ENCODE results near the gene TBL1XR1.

TBL1XR1 gene

DNA sequence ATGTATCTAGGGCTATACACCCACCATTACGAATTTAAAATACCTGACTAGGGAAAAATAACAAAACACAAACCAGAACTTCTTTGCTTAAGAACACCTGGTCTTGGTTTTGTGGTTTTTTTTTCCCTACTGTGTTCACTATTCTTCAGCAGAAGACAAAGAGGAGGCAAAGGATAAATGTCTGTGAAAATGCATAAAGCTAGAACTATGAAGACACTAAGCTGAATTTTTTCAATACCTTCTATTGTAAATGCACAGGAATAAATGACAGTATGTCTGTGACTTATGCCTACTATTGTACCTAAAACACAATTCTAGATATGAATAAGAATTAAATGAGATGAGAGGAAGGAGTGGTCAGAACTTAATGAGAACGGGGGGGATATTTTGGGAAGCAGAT is 86.9 kb downstream of the TBL1XR1 start:
- FAIRE-seq (no peak), DNase-seq (ENCODE audit: low spot score) (no peak)

DNA sequence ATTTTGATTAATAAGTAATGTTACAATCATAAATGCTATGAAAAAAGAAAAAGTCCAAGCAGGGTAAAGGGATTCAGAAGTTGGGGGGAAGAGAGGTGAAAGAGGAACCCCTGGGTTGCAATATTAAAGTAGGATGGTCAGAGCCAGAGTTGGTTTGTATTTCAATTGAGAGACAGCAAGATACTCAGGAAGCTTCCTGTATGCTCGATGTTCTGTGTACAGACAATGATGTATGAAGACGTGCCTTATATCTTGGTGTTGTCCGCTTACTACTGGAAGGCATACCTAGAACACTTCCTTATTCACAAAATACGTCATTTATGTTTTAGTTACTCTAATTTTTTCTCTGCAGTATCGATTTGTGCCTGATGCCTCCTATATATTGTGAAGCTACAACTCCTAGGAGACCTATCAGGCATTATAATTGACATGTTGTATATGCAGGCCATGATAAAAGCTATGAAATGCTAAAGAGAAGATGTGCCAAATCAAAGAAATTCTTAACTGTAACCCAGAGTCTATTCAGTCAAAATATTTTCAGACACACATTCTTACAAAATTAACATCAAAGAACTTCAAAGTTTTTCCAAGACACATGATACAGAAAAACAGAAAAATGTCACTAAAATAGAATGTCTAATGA is 87.5 kb downstream of the TBL1XR1 start:
- FAIRE-seq (no peak), DNase-seq (ENCODE audit: low spot score) (no peak)

DNA sequence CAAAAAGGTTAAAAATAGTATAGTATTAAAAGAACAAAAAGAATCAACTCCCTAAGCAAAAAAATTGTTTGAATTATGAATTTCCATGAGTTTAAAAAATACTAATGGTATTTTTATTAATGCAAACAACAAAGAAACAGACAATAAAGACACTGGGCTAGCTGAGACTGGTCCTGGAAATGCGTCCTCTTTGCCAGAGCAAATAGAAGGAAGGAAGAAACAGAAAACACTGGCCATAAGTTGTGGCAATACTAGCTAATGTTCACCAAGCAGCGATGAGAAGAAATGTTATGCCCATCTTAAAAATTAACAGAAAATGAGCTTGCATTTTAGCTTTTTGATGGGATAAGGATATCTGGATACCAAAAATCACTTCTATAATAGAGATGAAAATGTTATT is 88.6 kb downstream of the TBL1XR1 start:
- DNase-seq (ENCODE audit: low spot score) (no peak), FAIRE-seq (no peak)

DNA sequence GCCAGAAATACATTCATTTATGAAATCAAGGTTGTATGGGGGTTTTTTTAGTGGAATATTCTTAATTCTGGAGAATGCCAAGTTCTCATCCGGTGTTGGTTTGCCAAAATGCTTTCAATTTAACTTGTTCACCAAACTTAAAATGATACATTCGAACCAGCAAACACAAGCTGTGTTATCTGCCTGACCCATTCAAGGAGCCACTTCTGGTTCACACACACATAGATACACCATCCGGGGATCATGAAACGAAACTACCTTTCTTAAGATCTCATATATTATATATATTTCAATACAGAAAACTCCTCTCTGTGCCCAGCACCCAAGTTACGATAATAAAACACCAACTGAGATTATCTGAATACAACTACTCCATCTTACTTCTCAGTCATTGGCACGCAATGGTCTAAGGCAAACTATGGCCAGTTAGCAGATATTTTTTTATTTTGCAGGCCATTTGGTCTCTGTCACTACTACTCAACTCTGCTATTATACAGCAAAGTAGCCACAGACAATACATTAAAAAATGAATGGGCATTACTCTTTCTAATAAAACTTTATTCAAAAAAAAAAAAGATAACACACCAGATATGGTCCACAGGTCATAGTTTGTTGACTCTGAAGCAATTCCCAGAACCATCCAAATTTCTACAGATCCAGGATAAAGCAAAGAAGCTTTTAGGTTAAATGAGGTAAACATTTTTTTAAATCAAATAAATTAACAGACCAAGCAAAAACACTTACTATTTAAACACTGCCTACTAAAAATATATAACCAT is 89.6 kb downstream of the TBL1XR1 start:
- DNase-seq (ENCODE audit: low spot score) (no peak), FAIRE-seq (no peak)

DNA sequence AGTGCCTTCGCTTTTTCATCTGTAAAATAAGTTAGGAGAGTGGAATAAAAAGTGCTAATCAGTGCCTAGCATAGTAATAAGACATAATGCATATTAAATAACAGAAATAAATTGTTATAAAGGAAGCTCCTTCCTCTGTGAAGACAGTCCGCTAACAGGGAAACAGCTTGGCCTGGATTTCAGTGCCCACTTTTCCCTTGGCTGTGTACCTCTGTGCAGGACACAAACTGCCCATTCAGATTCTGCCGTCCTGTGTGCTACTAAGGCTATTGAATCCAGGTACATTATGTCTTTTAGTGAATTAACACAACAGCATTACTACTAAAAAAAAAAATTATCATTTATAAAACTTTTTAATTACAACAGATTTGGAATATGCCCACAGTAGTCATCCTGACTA is 90.7 kb downstream of the TBL1XR1 start:
- FAIRE-seq (no peak), DNase-seq (ENCODE audit: low spot score) (no peak)

DNA sequence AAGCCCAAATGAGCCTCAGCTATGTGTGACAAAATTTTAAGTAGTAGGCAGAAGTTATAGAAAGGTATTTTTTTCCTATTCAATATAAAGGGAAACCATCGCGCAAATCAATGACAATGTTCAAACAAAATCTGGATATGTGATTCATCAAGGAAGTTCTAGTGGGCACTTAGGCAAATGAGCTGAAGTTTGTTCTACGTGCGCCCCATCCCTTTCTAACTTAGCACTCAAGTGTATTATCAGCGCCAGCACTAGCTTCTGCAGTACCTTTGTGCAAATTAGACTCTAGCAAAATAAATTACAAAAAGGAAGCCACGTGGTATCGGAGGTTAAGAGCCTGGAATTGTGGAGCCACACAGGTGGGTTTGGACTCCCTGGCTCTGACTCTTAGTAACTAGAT is 91.1 kb downstream of the TBL1XR1 start:
- DNase-seq (ENCODE audit: low spot score): no peak
- FAIRE-seq: no peak

DNA sequence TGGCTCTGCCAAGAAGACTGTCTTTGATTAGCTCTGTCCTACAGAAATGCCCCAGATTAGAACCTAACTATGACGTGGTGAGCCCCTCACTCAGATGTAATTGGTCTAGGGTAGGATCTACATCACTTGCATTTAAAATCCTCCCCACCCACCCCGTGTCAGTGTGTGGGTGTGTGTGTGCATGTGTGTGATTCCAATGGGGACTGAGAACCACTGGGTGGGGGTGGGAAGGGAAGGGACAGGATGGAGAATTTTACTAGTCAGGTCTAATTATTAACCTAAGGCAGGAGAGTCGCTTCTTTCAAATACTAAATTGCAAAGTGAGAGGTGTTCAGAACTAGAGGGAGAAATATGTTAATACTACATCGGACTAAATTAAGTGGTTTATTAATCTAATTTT is 91.7 kb downstream of the TBL1XR1 start:
- DNase-seq (ENCODE audit: low spot score) (no peak), FAIRE-seq (no peak)

DNA sequence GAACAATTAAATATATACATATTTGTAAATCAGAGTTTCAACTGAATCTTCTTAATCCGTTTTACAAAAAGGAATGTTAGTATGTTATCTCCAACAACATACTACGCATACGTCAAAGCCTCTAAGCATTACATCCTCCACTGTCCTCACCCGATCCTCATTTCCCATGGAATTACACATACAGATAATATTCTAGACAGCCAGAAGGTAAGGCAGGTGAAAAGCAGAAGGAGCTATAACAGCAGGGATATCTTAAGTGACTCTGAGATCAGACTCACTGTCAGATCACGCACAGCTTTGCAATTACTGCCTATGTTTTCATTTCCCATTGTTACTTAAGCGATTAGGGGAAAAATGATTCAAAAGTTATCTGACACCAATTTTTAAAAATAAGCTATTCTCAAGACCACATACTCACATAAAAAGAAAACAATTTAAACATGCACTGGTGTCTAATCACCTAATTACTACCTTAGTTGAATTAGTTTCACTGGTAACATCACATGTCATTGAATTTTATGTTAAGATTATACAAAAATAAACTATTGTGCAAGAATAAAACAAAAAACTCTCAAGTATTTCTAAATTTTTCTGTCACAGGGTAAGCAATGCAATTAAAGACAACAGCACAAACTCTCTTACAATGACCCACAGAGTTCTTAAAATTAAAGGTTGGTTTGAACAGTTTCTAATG is 92.8 kb downstream of the TBL1XR1 start:
- DNase-seq (ENCODE audit: low spot score) (no peak), FAIRE-seq (no peak)

DNA sequence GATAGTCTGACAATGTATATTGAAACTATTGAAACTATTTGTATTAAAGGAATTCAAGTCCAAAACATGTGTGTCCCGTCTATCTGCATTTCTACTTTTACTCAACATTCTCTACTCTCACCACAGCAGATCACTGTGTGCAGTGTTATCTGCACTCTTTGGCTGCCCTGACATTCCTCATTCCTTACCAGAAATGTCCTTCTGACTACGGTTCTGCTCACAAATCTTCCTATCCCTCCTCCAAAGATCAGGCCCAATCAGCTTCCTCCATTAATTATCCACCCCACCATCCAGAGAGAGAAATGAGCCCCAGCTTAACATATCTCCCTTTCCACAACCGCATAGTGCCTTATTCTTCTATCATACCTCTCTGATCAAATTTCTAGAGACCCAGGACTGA is 94.7 kb downstream of the TBL1XR1 start:
- FAIRE-seq (no peak), DNase-seq (ENCODE audit: low spot score) (no peak)

DNA sequence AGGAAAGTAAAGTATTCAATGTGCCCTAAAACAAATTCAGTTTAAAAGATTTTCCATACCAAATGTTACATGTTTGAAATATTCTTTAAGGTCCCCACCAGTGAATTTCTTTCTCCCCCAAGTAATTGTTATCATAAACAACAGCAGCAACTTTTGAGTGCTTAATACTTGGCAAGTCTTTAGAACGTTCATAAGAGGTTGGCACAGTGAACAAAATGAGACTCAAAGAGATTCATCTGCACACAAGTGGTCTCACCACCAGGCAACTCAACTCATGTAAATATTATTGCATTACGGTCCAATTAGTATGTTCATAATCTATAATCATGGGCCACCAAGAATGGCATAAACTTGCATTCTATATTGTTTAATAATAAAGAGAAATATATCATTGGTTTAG is 98.7 kb downstream of the TBL1XR1 start:
- FAIRE-seq: no peak

DNA sequence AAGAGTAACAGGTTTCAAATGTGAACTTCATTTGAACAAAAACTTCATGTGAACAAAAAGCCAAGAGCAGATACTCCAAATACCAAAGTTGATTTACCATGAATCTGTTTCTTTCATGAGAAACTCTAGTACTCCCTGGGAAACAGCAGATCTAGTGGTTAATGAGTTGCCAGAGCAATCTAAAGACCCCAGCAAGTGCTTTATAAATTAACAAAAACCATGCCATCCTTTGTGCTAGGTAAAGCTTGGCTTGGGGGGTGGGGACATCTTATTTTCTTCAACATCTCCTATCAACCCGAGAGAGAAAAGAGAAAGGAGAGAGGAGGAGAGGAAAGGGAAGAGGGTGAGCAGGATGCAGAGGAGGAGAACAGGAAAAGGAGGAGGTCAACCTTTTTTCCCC is 100.7 kb downstream of the TBL1XR1 start:
- DNase-seq (ENCODE audit: low spot score) (no peak), FAIRE-seq (no peak)

More for the DNA sequence above, 98.7 kb downstream of the TBL1XR1 start:
- no peak for DNase-seq (ENCODE audit: low spot score)

DNA sequence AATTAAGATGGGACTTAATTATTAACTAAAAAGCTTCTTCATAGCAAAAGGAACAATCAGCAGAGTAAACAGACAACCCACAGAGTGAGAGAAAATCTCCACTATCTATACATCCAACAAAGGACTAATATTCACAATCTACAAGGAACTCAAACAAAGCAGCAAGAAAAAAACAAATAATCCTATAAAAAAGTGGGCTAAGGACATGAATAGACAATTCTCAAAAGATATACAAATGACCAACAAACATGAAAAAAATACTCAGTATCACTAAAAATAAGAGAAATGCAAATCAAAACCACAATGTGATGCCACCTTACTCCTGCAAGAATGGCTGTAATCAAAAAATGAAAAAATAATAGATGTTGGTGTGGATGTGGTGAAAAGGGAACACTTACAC is 103.3 kb downstream of the TBL1XR1 start:
- FAIRE-seq: no peak
- DNase-seq (ENCODE audit: low spot score): no peak

DNA sequence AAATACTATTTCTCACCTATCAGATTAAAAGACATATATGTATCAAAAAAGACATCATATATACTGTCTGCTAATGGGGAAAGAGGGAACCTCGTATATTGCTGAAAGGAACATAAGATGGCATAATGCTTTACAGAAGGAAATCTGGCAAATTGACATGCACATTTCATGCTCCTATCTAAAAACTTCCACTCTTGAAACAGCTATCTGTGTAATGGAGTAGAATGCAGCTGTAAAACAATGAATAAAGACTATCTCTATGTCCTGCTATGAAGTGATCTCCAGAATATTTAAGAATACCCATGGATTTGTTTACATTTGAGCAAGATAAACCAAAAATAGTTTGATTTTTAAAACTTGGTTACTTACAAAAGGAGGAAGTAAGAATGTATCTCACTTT is 107.4 kb downstream of the TBL1XR1 start:
- DNase-seq (ENCODE audit: low spot score) (no peak), FAIRE-seq (no peak)

DNA sequence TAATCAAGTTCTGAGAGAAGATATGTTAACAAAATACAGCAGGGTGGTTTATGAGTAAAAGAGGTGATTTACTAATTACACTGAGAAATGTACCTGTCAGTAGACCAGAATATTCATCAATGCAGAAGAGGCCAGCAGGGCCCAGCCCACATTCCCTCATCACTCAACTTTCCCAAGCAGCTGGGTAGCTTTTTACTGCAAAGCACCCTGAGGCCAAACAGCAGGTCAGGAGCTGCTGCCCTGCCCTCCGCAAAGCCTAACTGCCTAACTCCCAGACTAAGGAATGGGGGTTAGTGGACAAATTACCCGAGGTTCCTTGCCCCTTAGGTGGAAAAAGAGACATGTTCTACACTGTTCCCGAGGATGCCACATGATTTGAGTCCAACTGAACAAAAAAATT is 108.2 kb downstream of the TBL1XR1 start:
- no peak for FAIRE-seq
- no peak for DNase-seq (ENCODE audit: low spot score)

DNA sequence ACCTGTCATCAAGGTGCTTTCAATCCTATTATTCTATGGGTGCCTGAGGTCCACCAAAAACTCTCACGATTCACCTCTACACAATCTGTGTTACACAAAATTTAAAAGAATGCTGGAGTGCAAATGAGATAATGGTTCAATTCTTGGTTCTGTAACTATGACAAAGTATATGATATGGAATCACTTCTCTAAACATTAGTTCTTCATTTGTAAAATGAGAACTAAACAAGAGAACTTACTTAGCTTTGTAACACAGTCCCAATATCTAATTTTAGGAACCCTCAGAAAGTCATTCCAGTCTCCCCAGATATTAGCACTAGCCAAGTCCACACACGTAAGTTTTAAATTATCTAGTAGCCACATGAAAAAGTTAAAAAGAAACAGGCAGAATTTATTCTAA is 111.5 kb downstream of the TBL1XR1 start:
- FAIRE-seq (no peak), DNase-seq (ENCODE audit: low spot score) (no peak)

DNA sequence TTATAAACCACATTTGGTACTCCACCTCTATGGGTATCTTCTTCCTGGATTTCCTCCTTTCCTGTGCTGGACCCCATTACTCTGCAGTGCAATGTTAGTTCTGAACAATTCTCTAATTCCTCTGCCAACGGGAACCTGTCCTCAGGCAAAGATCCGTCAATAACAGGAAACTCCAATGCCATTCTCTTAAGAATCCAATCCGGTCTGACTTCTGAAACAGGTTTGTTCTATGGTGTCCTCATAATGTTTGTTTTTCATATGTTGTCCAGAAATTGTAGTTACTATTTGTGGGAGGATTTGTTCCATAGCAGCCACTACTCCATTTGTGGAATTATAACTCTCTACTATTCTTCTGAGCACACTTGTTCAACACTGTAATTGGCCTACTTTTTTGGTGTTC is 112.7 kb downstream of the TBL1XR1 start:
- DNase-seq (ENCODE audit: low spot score) (no peak), FAIRE-seq (no peak)

DNA sequence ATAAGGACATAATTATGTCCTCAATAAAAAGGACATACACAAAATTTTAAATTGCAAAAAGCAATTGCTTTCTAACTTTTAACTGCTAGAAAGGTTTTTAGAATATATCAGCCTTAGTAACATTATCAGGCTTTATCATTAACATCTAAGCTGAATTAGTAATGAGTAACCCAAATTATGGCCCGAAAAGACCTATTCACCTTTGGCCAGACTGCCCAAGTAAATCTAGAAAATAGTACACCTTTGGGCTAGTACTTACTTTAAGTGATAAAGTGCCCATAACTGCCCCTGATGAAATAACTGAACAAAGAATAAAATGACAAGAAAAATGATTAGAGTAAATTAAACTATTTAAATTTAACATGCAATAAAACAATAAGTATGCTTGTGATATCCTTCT is 117.2 kb downstream of the TBL1XR1 start:
- no peak for DNase-seq (ENCODE audit: low spot score)
- FAIRE-seq: no peak

DNA sequence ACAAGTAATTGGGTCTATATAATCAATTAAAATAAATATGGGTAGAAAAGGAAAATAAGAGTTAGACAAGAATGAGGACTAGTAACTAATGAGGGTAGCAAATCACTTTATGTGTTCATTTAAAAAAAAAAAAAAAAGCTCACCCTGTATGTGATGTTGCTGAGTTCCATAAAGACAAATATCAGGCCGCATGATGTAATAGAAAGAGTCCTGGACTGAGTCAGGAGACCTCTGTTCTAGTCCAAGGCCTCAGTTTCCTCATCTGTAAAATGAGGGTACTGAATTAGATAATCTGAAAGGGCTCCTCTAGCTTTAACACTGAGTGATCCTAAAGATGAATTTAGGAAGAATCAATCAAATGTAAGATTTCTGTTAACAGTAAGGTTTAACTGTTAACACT is 117.6 kb downstream of the TBL1XR1 start:
- no peak for DNase-seq (ENCODE audit: low spot score)
- FAIRE-seq: no peak

DNA sequence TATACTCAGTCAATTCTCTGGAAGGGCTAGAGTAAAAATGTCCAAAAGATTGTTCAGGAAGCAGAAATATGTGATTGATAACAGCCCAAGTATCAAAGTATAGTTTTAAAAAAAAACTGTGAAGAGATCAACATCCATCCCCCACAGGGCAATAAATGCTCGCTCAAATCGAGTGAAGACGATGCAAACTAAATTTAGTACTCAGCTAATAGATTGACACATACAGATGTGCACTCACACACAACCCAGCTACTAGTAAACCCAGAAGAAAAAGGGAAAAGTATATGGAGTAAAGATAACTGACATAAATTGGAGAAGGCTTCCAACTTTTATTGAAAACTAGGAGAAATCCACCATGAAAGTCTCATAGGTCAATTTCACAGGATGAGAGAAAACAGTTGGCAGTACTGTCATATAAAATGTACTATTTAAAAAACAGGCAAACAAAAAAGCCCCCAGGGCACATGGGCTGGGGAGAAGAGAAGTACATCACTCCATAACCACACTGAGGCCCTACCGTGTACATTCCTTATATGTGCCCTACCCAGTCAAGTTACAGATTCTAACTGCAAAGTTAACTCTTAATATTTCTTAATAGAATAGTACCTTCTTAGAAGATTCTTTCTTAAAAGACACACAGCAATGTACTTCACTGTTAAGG is 125.7 kb downstream of the TBL1XR1 start:
- DNase-seq (ENCODE audit: low spot score): no peak
- no peak for FAIRE-seq

DNA sequence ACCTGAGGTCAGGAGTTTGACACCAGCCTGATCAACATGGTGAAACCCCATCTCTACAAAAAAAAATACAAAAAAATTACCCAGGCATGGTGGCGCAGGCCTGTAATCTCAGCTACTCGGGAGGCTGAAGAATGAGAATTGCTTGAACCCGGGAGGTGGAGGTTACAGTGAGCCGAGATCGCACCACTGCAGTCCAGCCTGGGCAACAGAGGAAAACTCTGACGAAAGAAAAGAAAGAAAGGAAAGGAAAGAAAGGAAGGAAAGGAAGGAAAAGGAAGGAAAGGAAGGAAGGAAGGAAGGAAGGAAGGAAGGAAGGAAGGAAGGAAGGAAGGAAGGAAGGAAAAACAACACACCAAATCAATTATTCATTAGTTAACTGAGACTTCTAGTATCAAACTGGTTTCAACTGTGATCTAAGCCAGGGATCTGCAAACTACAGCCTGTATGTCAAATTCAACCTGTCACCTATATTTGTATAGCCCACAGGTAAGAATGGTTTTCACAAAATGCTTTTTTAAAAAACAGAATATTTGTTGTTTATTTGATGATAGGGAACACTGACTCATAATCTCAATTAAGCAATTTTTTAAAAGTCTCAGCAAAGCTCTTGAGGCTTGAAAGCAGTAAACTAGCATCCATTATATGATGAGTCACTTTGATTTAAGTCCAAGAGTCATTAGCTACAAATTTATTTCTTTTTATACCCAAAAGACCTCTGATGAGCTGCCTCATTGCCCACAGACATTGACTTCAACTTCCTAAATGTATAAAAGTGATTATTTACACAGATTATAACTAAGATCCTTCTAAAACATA is 127.6 kb downstream of the TBL1XR1 start:
- DNase-seq (ENCODE audit: low spot score): no peak
- FAIRE-seq: no peak

DNA sequence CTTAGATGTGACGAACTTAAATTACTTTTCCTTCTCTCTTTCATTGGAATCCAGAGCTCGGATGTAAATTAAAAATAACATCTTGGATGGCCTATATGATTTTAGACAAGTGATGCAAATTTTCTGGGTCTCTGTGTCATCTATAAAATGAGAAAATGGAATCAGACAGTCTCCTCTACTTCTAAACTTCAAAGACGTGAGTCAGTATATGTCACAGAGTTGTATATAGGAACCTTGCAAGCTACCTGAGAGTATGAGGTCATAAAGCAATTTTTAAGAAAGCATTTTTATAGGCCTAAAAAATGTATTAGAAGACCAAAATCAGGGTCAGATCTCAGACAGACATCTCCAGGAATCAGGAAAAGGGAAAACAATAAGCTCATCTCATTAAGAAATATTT is 128.3 kb downstream of the TBL1XR1 start:
- FAIRE-seq: no peak
- DNase-seq (ENCODE audit: low spot score): no peak

All from urothelium cell line (cell line).